Smooth muscle cell (in vitro differentiated cells): ENCODE data around the gene SELENBP1. TPM values are rescaled to one million over a fixed set of nuclear protein-coding genes. Genes with fewer than 3 reads are reported as not detected.

Experiments
- DNase-seq: peaks from one replicate; lab custom pipeline; 2025; ENCODE audit not compliant: unreplicated experiment; lab: John Stamatoyannopoulos, UW
- H2AFZ ChIP-seq: fragments of 200-600 bp; sonication (generic); 2 replicates; pipeline ENCODE4 v1.6.0; 2016; ENCODE audit warnings: antibody characterized with exemption, low read depth, mild to moderate bottlenecking
- H3F3A ChIP-seq: fragments of 200-600 bp; sonication (generic); 2 replicates; pipeline ENCODE4 v1.6.0; 2017; ENCODE audit warnings: antibody characterized with exemption, low read depth
- H3K27ac ChIP-seq: fragments of 200-600 bp; sonication (generic); 2 replicates; pipeline ENCODE4 v1.5.1; 2016; ENCODE audit warnings: low read depth, mild to moderate bottlenecking
- H3K27me3 ChIP-seq: fragments of 200-600 bp; sonication (generic); 2 replicates; pipeline ENCODE4 v1.6.1; 2016; ENCODE audit warnings: low read depth, mild to moderate bottlenecking
- H3K36me3 ChIP-seq: fragments of 200-600 bp; sonication (generic); 2 replicates; pipeline ENCODE4 v1.5.1; 2016; ENCODE audit warnings: low read depth
- H3K4me1 ChIP-seq: fragments of 200-600 bp; sonication (generic); 2 replicates; pipeline ENCODE4 v1.5.1; 2016; ENCODE audit warnings: low read depth
- H3K4me2 ChIP-seq: fragments of 200-600 bp; sonication (generic); 2 replicates; pipeline ENCODE4 v1.6.0; 2016; ENCODE audit warnings: mild to moderate bottlenecking
- H3K4me3 ChIP-seq: fragments of 200-600 bp; sonication (generic); 2 replicates; pipeline ENCODE4 v1.5.1; 2016; ENCODE audit warnings: mild to moderate bottlenecking
- H3K79me2 ChIP-seq: fragments of 200-600 bp; sonication (generic); 2 replicates; pipeline ENCODE4 v1.6.0; 2016; ENCODE audit warnings: low read depth, mild to moderate bottlenecking
- H3K9ac ChIP-seq: fragments of 200-600 bp; sonication (generic); 2 replicates; pipeline ENCODE4 v1.6.0; 2016; ENCODE audit warnings: low read depth
- H3K9me3 ChIP-seq: fragments of 200-600 bp; sonication (generic); replicated peaks from 2 replicates; pipeline ENCODE4 v1.5.1; 2016; ENCODE audit warnings: low read depth
- H4K20me1 ChIP-seq: fragments of 200-600 bp; sonication (generic); 2 replicates; pipeline ENCODE4 v1.6.0; 2016; ENCODE audit warnings: low read depth
- WGBS: methylation state at CpG from one replicate; pipeline ENCODE4 v1.1.7; 2016; ENCODE audit warnings: low lambda C conversion rate; 5-methylcytosine and 5-hydroxymethylcytosine counted together
- polyA plus RNA-seq: library from polyadenylated mRNA; unstranded; fragments of >200 nt; fragmentation: Nextera tagmentation; extraction: Ambion mirVana; gene quantifications from 2 replicates; pipeline ENCODE4 v1.2.1, GENCODE V29; 2016
- total RNA-seq: library from RNA; depleted of rRNA; stranded (reverse); fragments of >200 nt; gene quantifications from 2 replicates; pipeline ENCODE4 v1.2.3, GENCODE V29; 2014
- TF ChIP-seq, protein P1 (sequence below): fragments of 200-600 bp; sonication (generic); IDR thresholded peaks from 2 replicates; pipeline ENCODE4 v1.5.1; 2017; ENCODE audit warnings: borderline replicate concordance, mild to moderate bottlenecking, antibody characterized with exemption; ENCODE audit not compliant: insufficient read depth, poor library complexity, severe bottlenecking

SELENBP1 gene
- total and polyA plus RNA-seq, 2 experiments from 2014 or later = 22.0 to 40.2 TPM

DNA sequence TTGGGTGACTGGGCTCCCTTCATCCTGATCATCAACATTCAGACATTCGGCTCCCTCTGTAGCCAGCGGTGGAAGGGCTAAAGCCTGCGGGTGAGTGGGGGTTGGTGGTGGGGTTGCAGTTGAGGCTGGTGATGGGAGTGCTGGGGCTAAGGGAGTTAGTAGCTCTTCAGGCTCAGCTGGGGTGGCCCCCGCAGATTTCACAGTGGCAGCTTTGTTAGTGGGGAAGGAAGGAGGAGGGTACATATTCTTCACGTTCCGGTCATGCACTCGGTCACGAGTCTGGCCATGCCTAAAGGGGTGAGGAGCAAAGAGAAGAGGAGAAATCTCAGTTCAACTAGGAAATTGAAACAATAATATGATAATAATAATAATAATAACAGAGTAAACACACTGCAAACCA is 33.7 kb upstream of the SELENBP1 start:
- Histone ChIP-seq H3K4me1 (no peaks in the 10 kb centered on the region), H3F3A (peaks cover 46% of the 10 kb centered on the region), H3K79me2 (no peaks in the 10 kb centered on the region), H3K27me3 (no peaks in the 10 kb centered on the region), H3K36me3 (peaks cover 14% of the 10 kb centered on the region), H4K20me1 (peaks cover 17% of the 10 kb centered on the region), H3K9me3 (no peaks in the 10 kb centered on the region), H3K9ac (no peak overlapping the region), H2AFZ (no peak overlapping the region), H3K4me3 (no peak overlapping the region), H3K27ac (no peak overlapping the region), H3K4me2 (no peak overlapping the region)
- DNase-seq = no peak
- TF ChIP-seq, protein P1, sequence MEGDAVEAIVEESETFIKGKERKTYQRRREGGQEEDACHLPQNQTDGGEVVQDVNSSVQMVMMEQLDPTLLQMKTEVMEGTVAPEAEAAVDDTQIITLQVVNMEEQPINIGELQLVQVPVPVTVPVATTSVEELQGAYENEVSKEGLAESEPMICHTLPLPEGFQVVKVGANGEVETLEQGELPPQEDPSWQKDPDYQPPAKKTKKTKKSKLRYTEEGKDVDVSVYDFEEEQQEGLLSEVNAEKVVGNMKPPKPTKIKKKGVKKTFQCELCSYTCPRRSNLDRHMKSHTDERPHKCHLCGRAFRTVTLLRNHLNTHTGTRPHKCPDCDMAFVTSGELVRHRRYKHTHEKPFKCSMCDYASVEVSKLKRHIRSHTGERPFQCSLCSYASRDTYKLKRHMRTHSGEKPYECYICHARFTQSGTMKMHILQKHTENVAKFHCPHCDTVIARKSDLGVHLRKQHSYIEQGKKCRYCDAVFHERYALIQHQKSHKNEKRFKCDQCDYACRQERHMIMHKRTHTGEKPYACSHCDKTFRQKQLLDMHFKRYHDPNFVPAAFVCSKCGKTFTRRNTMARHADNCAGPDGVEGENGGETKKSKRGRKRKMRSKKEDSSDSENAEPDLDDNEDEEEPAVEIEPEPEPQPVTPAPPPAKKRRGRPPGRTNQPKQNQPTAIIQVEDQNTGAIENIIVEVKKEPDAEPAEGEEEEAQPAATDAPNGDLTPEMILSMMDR = no peak
- 95% methylated on average over 8 of the region's 8 CpGs for WGBS

DNA sequence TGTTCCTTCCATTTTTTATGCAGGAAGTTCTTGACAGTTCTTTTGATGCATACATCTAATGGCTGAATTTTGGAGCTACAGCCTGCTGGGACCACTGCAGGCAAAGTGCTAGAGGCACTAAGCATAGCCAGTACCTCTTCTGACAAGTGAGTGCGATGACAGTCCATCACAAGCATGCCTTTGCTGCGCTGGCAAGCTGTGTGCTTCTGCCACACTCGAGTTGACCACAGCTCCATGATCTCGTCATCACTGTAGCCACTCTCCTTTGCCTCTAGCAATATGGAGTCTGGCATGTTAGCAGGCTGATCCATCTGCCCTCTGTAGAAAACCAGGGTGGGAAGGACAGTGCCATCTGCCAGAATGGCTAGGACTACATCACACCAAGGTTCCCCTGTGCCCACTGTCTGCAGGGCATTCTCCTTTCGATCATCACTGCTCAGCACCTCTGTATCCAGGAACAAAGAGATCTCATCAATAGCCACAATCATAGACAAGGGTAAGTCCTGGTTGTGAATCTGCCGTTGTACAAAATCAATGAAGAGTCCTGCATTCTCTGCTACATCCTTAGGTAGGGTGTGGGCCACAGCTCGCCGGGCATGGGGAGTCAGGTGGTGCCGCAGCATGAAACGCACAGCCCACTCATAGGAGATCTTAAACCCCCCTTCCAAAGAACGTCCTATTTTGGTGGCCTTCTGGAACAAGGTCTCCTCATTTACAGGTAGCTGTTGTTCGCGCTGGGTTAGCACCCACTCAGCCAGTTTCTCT is 32.9 kb upstream of the SELENBP1 start:
- DNase-seq = no peak
- TF ChIP-seq, protein P1 = no peak
- no peak overlapping the region for H2AFZ ChIP-seq
- no peaks in the 10 kb centered on the region for H3K9me3 ChIP-seq
- peaks cover 6% of the 10 kb centered on the region for H3K4me1 ChIP-seq
- no peak overlapping the region for H3K4me2 ChIP-seq
- H3F3A ChIP-seq = peaks cover 47% of the 10 kb centered on the region
- H4K20me1 ChIP-seq = peaks cover 23% of the 10 kb centered on the region
- no peak overlapping the region for H3K27ac ChIP-seq
- H3K27me3 ChIP-seq = no peaks in the 10 kb centered on the region
- WGBS = 96% methylated on average over 13 of the region's 13 CpGs
- peaks cover 6% of the 10 kb centered on the region for H3K79me2 ChIP-seq
- H3K36me3 ChIP-seq = peaks cover 8% of the 10 kb centered on the region
- H3K4me3 ChIP-seq = no peak overlapping the region
- H3K9ac ChIP-seq = no peak overlapping the region

DNA sequence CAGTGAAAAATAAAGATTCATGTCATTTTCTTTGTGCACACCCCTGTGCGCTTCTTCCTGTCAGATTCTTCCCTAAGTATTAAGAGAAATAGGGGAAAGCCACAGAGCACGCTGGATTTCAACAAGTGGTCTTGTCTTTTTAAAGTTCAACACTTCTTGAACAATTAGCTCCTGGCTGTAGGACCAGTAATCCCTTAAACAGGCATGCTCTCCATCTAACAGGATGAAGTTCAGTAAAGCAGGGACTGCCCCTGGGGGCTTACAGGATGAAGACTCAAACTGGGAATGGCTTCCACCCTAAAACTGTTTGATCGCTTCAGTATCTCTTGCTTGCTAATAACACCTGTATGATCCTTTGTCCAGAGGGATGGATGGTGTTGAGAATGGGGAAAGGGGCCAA is 31.1 kb upstream of the SELENBP1 start:
- WGBS = 96% methylated on average over 3 of the region's 3 CpGs
- no peak for DNase-seq
- Histone ChIP-seq H3K9ac (no peak overlapping the region), H3K36me3 (no peaks in the 10 kb centered on the region), H3K4me3 (no peak overlapping the region), H3K4me2 (no peak overlapping the region), H4K20me1 (peaks cover 29% of the 10 kb centered on the region), H3F3A (peaks cover 46% of the 10 kb centered on the region), H3K4me1 (peaks cover 9% of the 10 kb centered on the region), H3K9me3 (no peaks in the 10 kb centered on the region), H3K27ac (peak overlapping the region; percentile 89), H2AFZ (no peak overlapping the region), H3K27me3 (no peaks in the 10 kb centered on the region), H3K79me2 (peaks cover 15% of the 10 kb centered on the region)
- TF ChIP-seq, protein P1 = no peak

DNA sequence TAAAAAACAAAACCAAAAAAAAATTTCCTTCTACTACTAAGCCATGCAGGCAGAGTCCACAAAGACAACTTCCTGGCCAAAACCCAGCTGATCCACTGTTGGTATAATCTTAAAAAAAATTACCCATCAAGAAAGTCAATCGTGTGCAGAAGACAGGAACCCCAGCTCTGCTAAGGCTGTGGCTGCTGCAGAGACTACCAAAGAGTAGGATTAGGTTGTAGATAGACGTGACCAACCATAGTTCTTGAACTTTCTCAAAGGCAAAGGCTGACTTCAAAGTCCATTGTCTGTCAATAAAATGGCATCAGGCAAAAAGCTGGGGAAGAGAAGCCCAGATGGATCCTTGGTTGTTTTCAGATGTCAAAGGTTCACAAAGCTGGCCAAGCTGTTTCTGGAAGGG is 30.3 kb upstream of the SELENBP1 start:
- Histone ChIP-seq H3K36me3 (no peaks in the 10 kb centered on the region), H3K4me1 (peaks cover 9% of the 10 kb centered on the region)

More for the DNA sequence above, 30.3 kb upstream of the SELENBP1 start:
- Histone ChIP-seq H2AFZ (no peak overlapping the region), H4K20me1 (peaks cover 29% of the 10 kb centered on the region), H3K27ac (peak overlapping the region; percentile 89), H3K79me2 (peaks cover 15% of the 10 kb centered on the region), H3K4me2 (no peak overlapping the region), H3K4me3 (no peak overlapping the region), H3K27me3 (no peaks in the 10 kb centered on the region), H3K9ac (no peak overlapping the region), H3K9me3 (no peaks in the 10 kb centered on the region), H3F3A (peaks cover 42% of the 10 kb centered on the region)
- DNase-seq = no peak
- TF ChIP-seq, protein P1 = no peak
- WGBS = 85% methylated on average over 2 of the region's 2 CpGs
